Upper lobe of left lung (tissue), 6 donors: ENCODE measurements around the gene STX17. TPM values are rescaled to one million over a fixed set of nuclear protein-coding genes. Genes with fewer than 3 reads are reported as not detected.

Experiments used
- ATAC-seq, 2 donors: fragments of 200-7000 bp; cut with Tn5 transposase; one replicate each; pipeline ENCODE4 v1.9.1; 2022; ENCODE audit warnings: mild to moderate bottlenecking in 2 of 2, moderate library complexity in 2 of 2; ENCODE audit not compliant: low FRiP score in 2 of 2
- DNase-seq, 2 donors: peaks; one replicate each; pipeline ENCODE4 v3.0.0-alpha.2; 2019 to 2020
- H3K27ac ChIP-seq, 4 donors: fragments of 200-600 bp; sonication (generic); one replicate each; pipeline ENCODE4 v1.5.1; 2016 to 2019
- H3K27me3 ChIP-seq, 4 donors: fragments of 200-600 bp; sonication (generic); one replicate each; pipeline ENCODE4 v1.5.1; 2017 to 2019
- H3K36me3 ChIP-seq, 4 donors: fragments of 200-600 bp; sonication (generic); one replicate each; pipeline ENCODE4 v1.5.1; 2016 to 2019
- H3K4me1 ChIP-seq, 4 donors: fragments of 200-600 bp; sonication (generic); one replicate each; pipeline ENCODE4 v1.5.1; 2018 to 2019
- H3K4me3 ChIP-seq, 4 donors: fragments of 200-600 bp; sonication (generic); one replicate each; pipeline ENCODE4 v1.5.1; 2017 to 2019; ENCODE audit warnings: mild to moderate bottlenecking in 2 of 4, moderate library complexity in 1 of 4
- H3K9me3 ChIP-seq, 4 donors: fragments of 200-600 bp; sonication (generic); one replicate each; pipeline ENCODE4 v1.5.1; 2018 to 2019
- EP300 ChIP-seq, 4 donors: sonication (generic); formaldehyde crosslinking; IDR thresholded peaks; one replicate each; pipeline ENCODE4 v1.5.1; 2017; ENCODE audit warnings: antibody characterized with exemption in 4 of 4, control low read depth in 2 of 4
- POLR2A ChIP-seq, 4 donors: fragments of 450-650 bp; IDR thresholded peaks; one replicate each; pipeline ENCODE4 v1.5.1; 2016 to 2017; ENCODE audit warnings: antibody characterized with exemption in 4 of 4, mild to moderate bottlenecking in 2 of 4
- POLR2AphosphoS5 ChIP-seq, 2 donors: sonication (generic); formaldehyde crosslinking; IDR thresholded peaks; one replicate each; pipeline ENCODE4 v1.5.1; 2017; ENCODE audit warnings: antibody characterized with exemption in 2 of 2
- WGBS, 2 donors: methylation state at CpG; one replicate each; pipeline ENCODE4 v1.1.5; 2017 to 2018; 5-methylcytosine and 5-hydroxymethylcytosine counted together
- total RNA-seq, 6 donors: library from RNA; depleted of rRNA in 4 of 6; stranded (reverse); fragments of >200 nt in 4 of 6; gene quantifications; one replicate each; pipeline versions ENCODE4 v1.1.0 to v1.2.1, GENCODE V29; 2016 to 2021
- TF ChIP-seq, protein P1 (sequence below), 6 experiments: fragments of 450-650 bp in 4 of 6; fragments of 200-600 bp in 2 of 6; sonication (generic) in 2 of 6; IDR thresholded peaks; one replicate each; pipeline ENCODE4 v1.5.1; 2016 to 2019; ENCODE audit warnings: antibody characterized with exemption in 6 of 6
- donor health status: DM: no; HTN: no; CAD: no; lungs with moderate emphysema.
- donor health status: DM: no; HTN: yes; CAD: no; lungs with severe emphysema.

Gene STX17
- total RNA-seq, 6 donors from 2014 or later: 23.0 to 234 (median 35.8) TPM

DNA sequence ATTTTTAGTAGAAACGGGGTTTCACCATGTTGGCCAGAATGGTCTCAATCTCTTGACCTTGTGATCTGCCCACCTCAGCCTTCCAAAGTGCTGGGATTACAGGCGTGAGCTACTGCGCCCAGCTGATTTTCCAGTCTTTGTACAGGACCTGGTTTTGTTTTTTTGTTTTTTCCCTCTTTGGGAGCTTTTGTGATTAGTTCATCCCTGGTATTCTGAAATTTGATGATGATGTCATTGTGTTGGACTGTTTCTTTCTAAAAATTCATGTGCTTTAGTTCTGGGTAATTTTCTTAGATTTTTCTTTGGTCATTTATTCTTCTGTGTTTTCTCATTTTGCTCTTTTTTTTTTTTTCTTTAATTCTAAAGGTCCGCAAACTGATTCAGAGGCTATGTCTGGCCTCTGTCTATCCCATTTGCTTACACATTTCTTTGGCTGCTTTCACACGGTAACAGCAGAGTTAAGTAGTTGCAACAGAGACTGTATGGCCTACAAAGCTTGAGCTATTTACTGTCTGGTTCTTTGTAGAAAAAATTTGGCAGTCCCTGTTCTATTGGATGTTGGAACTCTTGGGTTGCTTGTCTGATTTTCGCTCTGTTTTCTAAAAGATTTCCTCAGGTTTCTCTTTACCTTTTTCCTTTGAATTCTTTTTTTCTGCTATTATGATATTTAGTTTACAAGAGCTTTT lies 24.8 kb downstream of the STX17 start:
- DNase-seq (no peak), ATAC-seq (peak in 1 of 2 donors; percentile 71)

DNA sequence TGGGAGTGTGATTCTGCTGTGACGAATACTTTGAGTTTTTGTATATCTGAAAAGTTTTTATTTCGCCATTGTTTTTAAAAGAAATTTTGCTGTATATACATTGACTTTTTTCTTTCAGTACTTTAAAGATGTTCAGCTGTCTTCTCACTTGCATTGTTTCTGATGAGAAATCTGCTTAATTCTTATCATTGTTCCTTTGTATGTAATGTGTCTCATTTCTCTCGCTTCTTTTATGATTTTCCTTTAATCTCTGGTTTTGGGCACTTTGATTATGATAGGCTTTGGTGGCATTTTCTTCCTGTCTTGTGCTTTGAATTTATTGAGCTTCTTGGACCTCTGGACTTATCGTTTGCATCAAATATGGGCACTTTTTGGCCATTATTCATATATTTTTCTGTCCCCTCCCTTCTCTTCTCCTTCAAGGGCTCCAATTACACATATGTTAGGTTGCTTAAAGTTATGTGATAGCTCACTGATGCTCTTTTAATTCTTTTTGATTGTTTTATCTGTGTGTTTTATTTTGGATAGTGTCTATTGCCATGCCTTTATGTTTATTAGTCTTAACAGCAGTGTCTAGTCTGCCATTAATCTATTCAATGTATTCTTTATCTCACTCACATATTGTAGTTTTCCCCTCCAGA lies 30.6 kb downstream of the STX17 start:
- TF ChIP-seq POLR2A (IDR thresholded peaks at IDR 0.05) (no peak), POLR2AphosphoS5 (IDR thresholded peaks at IDR 0.05) (no peak), EP300 (IDR thresholded peaks at IDR 0.05) (no peak)
- TF ChIP-seq, protein P1, sequence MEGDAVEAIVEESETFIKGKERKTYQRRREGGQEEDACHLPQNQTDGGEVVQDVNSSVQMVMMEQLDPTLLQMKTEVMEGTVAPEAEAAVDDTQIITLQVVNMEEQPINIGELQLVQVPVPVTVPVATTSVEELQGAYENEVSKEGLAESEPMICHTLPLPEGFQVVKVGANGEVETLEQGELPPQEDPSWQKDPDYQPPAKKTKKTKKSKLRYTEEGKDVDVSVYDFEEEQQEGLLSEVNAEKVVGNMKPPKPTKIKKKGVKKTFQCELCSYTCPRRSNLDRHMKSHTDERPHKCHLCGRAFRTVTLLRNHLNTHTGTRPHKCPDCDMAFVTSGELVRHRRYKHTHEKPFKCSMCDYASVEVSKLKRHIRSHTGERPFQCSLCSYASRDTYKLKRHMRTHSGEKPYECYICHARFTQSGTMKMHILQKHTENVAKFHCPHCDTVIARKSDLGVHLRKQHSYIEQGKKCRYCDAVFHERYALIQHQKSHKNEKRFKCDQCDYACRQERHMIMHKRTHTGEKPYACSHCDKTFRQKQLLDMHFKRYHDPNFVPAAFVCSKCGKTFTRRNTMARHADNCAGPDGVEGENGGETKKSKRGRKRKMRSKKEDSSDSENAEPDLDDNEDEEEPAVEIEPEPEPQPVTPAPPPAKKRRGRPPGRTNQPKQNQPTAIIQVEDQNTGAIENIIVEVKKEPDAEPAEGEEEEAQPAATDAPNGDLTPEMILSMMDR (IDR thresholded peaks at IDR 0.05): no peak
- Histone ChIP-seq H3K27ac (no peak overlapping the region), H3K4me1 (peaks cover 0 to 14% (median 0%) of the 10 kb centered on the region in 4 donors), H3K27me3 (no peaks in the 10 kb centered on the region), H3K9me3 (peaks cover 0 to 6% (median 5%) of the 10 kb centered on the region in 4 donors), H3K4me3 (no peak overlapping the region), H3K36me3 (no peaks in the 10 kb centered on the region)
- DNase-seq (no peak), ATAC-seq (no peak)
- 98% methylated on average over 4 of the region's 4 CpGs for WGBS, 2 donors

More for the DNA sequence above, 24.8 kb downstream of the STX17 start:
- Histone ChIP-seq H3K27ac (no peak overlapping the region), H3K4me3 (no peak overlapping the region), H3K27me3 (no peaks in the 10 kb centered on the region), H3K4me1 (peaks cover 0 to 14% (median 0%) of the 10 kb centered on the region in 4 donors), H3K9me3 (peaks cover 0 to 3% (median 0%) of the 10 kb centered on the region in 4 donors), H3K36me3 (peaks cover 0 to 31% (median 0%) of the 10 kb centered on the region in 4 donors)
- TF ChIP-seq POLR2A (IDR thresholded peaks at IDR 0.05): no peak
- TF ChIP-seq POLR2AphosphoS5 (IDR thresholded peaks at IDR 0.05): no peak
- no peak for TF ChIP-seq EP300 (IDR thresholded peaks at IDR 0.05)
- 95% methylated on average over 6 of the region's 6 CpGs for WGBS, 2 donors

DNA sequence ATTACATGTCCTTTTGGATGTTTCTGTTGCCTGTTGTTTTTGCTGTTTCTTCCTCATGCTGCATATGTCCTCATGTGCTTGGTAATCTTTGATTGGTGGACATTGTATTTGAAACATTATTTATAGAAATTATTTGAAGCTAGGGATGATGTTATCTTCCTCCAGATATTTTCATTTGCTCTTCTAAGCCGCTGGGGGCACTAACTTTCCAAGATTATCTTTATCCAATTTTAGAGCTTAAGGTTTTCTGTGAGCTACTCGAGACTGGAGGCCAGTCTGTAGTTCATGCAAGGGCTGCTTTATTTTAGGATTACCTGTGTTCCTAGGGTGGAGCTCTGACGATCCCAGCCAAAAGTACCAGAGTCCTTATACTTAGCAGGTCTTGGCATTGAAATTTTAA lies 40.9 kb downstream of the STX17 start:
- no peak overlapping the region for H3K4me3 ChIP-seq
- H3K9me3 ChIP-seq: no peaks in the 10 kb centered on the region
- H3K36me3 ChIP-seq: peaks cover 0 to 12% (median 4%) of the 10 kb centered on the region in 4 donors
- no peaks in the 10 kb centered on the region for H3K27me3 ChIP-seq
- no peak overlapping the region for H3K27ac ChIP-seq
- ATAC-seq (no peak), DNase-seq (no peak)
- 80 to 87% methylated on average over 3 of the region's 3 CpGs for WGBS, 2 donors
- no peak for TF ChIP-seq POLR2A (IDR thresholded peaks at IDR 0.05)
- TF ChIP-seq POLR2AphosphoS5 (IDR thresholded peaks at IDR 0.05): no peak
- TF ChIP-seq, protein P1 (IDR thresholded peaks at IDR 0.05): no peak
- no peak for TF ChIP-seq EP300 (IDR thresholded peaks at IDR 0.05)
- H3K4me1 ChIP-seq: peaks cover 0 to 4% (median 0%) of the 10 kb centered on the region in 4 donors

DNA sequence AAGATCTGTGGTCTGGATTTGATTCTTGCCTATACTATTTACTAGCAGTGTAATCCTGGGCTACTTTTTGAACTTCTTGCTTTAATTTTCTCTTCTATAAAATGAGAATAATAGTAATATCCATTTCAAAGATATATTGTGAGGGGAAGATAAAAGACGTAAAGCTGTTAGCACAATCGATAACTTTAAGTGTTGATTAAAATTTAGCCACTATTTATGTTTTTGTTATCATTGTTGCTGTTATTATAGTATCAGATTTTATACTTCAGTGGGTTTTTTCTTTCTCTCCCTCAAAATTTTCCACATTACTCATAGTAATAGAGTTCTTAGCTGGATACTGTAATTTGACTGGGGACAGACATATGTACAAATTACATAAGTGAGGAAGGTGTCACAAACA lies 42.0 kb downstream of the STX17 start:
- no peak for DNase-seq
- no peak overlapping the region for H3K4me3 ChIP-seq
- no peaks in the 10 kb centered on the region for H3K27me3 ChIP-seq
- no peak for ATAC-seq
- H3K9me3 ChIP-seq: no peaks in the 10 kb centered on the region
- TF ChIP-seq EP300 (IDR thresholded peaks at IDR 0.05): no peak
- TF ChIP-seq POLR2AphosphoS5 (IDR thresholded peaks at IDR 0.05): no peak
- TF ChIP-seq, protein P1 (IDR thresholded peaks at IDR 0.05): no peak
- no peak for TF ChIP-seq POLR2A (IDR thresholded peaks at IDR 0.05)
- no peak overlapping the region for H3K27ac ChIP-seq
- peaks cover 0 to 4% (median 0%) of the 10 kb centered on the region in 4 donors for H3K4me1 ChIP-seq
- WGBS, 2 donors: 73 to 95% methylated on average over 2 of the region's 2 CpGs
- peaks cover 0 to 17% (median 4%) of the 10 kb centered on the region in 4 donors for H3K36me3 ChIP-seq

DNA sequence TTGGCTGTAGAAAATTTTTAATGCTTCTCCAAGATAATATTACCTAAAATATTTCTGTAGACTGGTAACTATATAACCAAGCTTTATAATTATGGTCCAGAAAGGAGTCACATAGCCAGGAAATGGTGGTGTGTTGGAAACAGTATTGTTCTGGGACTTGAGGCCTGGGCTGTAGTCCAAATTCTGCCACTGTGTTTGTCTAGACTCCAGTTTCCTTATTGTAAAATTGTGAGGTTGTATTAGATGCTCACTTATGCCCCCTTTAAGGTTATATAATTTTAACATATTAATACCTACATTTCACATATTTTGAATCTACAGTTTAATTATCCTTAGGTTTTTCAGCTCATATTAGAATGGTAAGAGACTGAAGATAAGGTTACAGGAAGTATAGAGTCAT lies 42.4 kb downstream of the STX17 start:
- Histone ChIP-seq H3K27me3 (no peaks in the 10 kb centered on the region), H3K9me3 (no peaks in the 10 kb centered on the region), H3K27ac (no peak overlapping the region), H3K36me3 (peaks cover 0 to 17% (median 4%) of the 10 kb centered on the region in 4 donors), H3K4me1 (peaks cover 0 to 4% (median 0%) of the 10 kb centered on the region in 4 donors), H3K4me3 (no peak overlapping the region)
- TF ChIP-seq POLR2A (IDR thresholded peaks at IDR 0.05): no peak
- TF ChIP-seq POLR2AphosphoS5 (IDR thresholded peaks at IDR 0.05): no peak
- TF ChIP-seq, protein P1 (IDR thresholded peaks at IDR 0.05): no peak
- no peak for TF ChIP-seq EP300 (IDR thresholded peaks at IDR 0.05)
- peak in 1 of 2 donors; percentile 26 for DNase-seq
- no peak for ATAC-seq
